ENCODE results near the gene PSTPIP1. TPM values are rescaled to one million over a fixed set of nuclear protein-coding genes. Genes with fewer than 3 reads are reported as not detected.

The PSTPIP1 gene
- total RNA-seq, 1 experiment from 2014 or later, result 1.5 TPM

DNA sequence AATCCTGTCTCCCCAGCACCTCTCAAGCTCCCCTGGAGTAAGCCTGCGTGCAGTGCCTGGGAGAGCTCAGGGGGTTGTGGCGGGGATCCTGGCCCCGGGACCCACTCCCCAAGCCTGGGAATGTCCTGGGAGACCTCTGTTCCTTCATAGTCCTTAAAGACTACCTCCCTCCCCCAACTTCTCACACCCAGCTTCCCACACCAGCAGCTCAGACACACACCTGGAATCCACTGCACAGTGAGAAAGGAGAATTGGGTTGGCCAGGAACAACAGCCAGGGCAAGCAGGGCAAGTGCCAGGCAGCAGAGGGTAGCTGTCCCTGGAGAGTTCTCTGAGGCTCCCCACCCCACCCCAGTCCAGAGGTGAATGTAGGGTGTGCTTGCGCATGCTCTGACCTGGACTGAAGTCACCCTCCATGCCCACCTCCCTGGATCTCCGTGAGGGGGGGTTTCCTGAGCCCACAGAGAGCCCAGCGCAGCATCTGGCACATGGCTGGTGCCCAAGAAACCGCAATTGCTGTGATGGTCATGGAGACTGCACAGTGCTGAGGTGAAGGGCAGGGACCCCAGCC lies 22.2 kb downstream of the PSTPIP1 start (continued):
- TF ChIP-seq, protein P1, sequence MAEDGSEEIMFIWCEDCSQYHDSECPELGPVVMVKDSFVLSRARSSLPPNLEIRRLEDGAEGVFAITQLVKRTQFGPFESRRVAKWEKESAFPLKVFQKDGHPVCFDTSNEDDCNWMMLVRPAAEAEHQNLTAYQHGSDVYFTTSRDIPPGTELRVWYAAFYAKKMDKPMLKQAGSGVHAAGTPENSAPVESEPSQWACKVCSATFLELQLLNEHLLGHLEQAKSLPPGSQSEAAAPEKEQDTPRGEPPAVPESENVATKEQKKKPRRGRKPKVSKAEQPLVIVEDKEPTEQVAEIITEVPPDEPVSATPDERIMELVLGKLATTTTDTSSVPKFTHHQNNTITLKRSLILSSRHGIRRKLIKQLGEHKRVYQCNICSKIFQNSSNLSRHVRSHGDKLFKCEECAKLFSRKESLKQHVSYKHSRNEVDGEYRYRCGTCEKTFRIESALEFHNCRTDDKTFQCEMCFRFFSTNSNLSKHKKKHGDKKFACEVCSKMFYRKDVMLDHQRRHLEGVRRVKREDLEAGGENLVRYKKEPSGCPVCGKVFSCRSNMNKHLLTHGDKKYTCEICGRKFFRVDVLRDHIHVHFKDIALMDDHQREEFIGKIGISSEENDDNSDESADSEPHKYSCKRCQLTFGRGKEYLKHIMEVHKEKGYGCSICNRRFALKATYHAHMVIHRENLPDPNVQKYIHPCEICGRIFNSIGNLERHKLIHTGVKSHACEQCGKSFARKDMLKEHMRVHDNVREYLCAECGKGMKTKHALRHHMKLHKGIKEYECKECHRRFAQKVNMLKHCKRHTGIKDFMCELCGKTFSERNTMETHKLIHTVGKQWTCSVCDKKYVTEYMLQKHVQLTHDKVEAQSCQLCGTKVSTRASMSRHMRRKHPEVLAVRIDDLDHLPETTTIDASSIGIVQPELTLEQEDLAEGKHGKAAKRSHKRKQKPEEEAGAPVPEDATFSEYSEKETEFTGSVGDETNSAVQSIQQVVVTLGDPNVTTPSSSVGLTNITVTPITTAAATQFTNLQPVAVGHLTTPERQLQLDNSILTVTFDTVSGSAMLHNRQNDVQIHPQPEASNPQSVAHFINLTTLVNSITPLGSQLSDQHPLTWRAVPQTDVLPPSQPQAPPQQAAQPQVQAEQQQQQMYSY (CRISPR knock-in tag; IDR thresholded peaks at IDR 0.05), result no peak
- no peak for TF ChIP-seq ESRRA (CRISPR knock-in tag; IDR thresholded peaks at IDR 0.05; ENCODE audit: borderline replicate concordance)
- TF ChIP-seq ZNF671 (CRISPR knock-in tag; IDR thresholded peaks at IDR 0.05), result no peak
- no peak for TF ChIP-seq ATF1 (CRISPR knock-in tag; IDR thresholded peaks at IDR 0.05)
- TF ChIP-seq, protein P2, sequence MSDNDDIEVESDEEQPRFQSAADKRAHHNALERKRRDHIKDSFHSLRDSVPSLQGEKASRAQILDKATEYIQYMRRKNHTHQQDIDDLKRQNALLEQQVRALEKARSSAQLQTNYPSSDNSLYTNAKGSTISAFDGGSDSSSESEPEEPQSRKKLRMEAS (CRISPR knock-in tag; IDR thresholded peaks at IDR 0.05), result no peak
- no peak for TF ChIP-seq RELA (CRISPR knock-in tag; IDR thresholded peaks at IDR 0.05; ENCODE audit: borderline replicate concordance)

DNA sequence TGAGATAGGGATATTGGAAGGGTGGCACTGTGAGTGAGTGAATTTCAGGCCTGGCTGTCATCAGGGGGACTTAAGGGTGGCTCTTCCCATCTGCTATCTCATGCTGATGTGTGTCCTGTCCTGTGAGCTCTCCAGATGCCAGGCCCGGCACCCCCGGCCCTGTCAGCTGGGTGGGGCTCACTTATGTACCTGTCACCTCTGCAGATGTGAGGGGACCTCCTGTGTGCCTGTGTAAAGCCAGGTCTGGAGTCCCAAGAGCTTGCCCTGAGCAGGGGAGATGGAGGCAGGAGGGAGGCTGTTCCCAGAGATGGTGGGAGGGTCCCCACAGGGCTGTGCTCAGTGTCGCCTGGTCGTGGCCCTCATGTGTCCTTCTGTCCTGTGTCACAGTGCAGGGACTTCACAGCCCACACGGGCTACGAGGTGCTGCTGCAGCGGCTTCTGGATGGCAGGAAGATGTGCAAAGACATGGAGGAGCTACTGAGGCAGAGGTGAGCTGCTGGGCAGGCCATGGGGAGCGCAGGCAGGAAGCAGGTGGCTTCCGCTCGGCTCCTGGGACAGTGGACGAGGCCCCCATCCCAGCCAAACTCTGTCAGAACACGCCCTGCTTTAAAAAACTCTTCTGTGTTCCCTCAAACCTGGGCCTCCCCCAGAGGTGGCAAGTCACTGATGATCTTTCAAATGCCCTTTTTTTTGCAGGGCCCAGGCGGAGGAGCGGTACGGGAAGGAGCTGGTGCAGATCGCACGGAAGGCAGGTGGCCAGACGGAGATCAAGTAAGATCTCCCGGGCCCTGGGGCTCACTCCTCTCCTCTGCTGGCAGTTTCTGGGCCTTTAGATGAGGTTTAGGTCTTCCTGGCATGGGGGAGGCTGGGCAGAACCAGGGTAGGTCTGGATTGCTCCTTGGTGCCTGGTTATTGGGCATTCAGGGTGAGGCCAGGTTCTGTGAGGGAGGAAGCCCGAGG lies 23.1 kb downstream of the PSTPIP1 start:
- Mint-ChIP-seq H3K4me1 (no peaks in the 10 kb centered on the region), H3K27me3 (ENCODE audit: low read depth) (no peaks in the 10 kb centered on the region), H3K27ac (no peak overlapping the region; the same call in 1 of the 2 replicates), H3K9me3 (no peaks in the 10 kb centered on the region), H3K4me3 (no peak overlapping the region), H3K36me3 (no peaks in the 10 kb centered on the region)
- ChIA-PET CTCF (interaction anchor here (1.4 to 3.2 kb wide), 3 partner anchors 15 to 525 kb away, joined by 3 to 16 read pairs (median 7); no protein-coding TSS in a partner anchor), POLR2A (no interaction called here)
- no peak for TF ChIP-seq RORB (CRISPR knock-in tag; IDR thresholded peaks at IDR 0.05)
- no peak for TF ChIP-seq JUN (CRISPR knock-in tag; IDR thresholded peaks at IDR 0.05)
- TF ChIP-seq, protein P3, sequence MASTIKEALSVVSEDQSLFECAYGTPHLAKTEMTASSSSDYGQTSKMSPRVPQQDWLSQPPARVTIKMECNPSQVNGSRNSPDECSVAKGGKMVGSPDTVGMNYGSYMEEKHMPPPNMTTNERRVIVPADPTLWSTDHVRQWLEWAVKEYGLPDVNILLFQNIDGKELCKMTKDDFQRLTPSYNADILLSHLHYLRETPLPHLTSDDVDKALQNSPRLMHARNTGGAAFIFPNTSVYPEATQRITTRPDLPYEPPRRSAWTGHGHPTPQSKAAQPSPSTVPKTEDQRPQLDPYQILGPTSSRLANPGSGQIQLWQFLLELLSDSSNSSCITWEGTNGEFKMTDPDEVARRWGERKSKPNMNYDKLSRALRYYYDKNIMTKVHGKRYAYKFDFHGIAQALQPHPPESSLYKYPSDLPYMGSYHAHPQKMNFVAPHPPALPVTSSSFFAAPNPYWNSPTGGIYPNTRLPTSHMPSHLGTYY (CRISPR knock-in tag; IDR thresholded peaks at IDR 0.05), result no peak
- no peak for TF ChIP-seq GRHL2 (CRISPR knock-in tag; IDR thresholded peaks at IDR 0.05; ENCODE audit: insufficient replicate concordance, severe bottlenecking)
- TF ChIP-seq, protein P4, sequence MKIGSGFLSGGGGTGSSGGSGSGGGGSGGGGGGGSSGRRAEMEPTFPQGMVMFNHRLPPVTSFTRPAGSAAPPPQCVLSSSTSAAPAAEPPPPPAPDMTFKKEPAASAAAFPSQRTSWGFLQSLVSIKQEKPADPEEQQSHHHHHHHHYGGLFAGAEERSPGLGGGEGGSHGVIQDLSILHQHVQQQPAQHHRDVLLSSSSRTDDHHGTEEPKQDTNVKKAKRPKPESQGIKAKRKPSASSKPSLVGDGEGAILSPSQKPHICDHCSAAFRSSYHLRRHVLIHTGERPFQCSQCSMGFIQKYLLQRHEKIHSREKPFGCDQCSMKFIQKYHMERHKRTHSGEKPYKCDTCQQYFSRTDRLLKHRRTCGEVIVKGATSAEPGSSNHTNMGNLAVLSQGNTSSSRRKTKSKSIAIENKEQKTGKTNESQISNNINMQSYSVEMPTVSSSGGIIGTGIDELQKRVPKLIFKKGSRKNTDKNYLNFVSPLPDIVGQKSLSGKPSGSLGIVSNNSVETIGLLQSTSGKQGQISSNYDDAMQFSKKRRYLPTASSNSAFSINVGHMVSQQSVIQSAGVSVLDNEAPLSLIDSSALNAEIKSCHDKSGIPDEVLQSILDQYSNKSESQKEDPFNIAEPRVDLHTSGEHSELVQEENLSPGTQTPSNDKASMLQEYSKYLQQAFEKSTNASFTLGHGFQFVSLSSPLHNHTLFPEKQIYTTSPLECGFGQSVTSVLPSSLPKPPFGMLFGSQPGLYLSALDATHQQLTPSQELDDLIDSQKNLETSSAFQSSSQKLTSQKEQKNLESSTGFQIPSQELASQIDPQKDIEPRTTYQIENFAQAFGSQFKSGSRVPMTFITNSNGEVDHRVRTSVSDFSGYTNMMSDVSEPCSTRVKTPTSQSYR (CRISPR knock-in tag; IDR thresholded peaks at IDR 0.05), result no peak
- no peak for TF ChIP-seq IRF2 (CRISPR knock-in tag; IDR thresholded peaks at IDR 0.05; ENCODE audit: borderline replicate concordance, low read depth)
- TF ChIP-seq RELA (CRISPR knock-in tag; IDR thresholded peaks at IDR 0.05; ENCODE audit: borderline replicate concordance), result no peak
- no peak for TF ChIP-seq SOX15 (CRISPR knock-in tag; IDR thresholded peaks at IDR 0.05)
- TF ChIP-seq CREB1 (CRISPR knock-in tag; IDR thresholded peaks at IDR 0.05), result no peak
- no peak for TF ChIP-seq ZNF396 (CRISPR knock-in tag; IDR thresholded peaks at IDR 0.05; ENCODE audit: borderline replicate concordance)
- DNase-seq (ENCODE audit: low spot score) (no peak), ATAC-seq (no peak)

Data from WTC11 (cell line).